ENCODE data around the gene RABGAP1L. TPM values are rescaled to one million over a fixed set of nuclear protein-coding genes. Genes with fewer than 3 reads are reported as not detected.

The RABGAP1L gene
- total RNA-seq, 1 donor from 2014 or later = 83.9 TPM

DNA sequence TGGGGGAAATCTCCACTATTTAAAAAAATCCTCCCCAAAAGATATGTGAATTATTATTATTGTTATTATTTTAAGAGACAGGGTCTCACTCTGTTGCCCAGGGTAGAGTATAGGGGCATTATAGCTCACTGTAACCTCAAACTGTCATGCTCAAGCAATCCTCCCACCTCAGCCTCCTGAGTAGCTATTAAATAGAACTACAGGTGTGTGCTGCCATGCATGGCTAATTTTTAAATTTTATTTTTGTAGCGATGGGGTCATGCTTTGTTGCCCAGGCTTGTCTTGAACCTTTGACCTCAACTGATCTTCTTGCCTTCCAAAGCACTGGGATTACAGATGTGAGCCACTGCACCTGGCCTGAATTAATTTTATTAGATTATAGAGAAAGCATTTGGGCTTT is 116.8 kb downstream of the RABGAP1L start:
- DNase-seq (no peak), ATAC-seq (no peak)
- TF ChIP-seq, protein P1, sequence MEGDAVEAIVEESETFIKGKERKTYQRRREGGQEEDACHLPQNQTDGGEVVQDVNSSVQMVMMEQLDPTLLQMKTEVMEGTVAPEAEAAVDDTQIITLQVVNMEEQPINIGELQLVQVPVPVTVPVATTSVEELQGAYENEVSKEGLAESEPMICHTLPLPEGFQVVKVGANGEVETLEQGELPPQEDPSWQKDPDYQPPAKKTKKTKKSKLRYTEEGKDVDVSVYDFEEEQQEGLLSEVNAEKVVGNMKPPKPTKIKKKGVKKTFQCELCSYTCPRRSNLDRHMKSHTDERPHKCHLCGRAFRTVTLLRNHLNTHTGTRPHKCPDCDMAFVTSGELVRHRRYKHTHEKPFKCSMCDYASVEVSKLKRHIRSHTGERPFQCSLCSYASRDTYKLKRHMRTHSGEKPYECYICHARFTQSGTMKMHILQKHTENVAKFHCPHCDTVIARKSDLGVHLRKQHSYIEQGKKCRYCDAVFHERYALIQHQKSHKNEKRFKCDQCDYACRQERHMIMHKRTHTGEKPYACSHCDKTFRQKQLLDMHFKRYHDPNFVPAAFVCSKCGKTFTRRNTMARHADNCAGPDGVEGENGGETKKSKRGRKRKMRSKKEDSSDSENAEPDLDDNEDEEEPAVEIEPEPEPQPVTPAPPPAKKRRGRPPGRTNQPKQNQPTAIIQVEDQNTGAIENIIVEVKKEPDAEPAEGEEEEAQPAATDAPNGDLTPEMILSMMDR (IDR thresholded peaks at IDR 0.05) = no peak
- Histone ChIP-seq H3K4me1 (no peaks in the 10 kb centered on the region), H3K9me3 (no peaks in the 10 kb centered on the region), H3K27me3 (ENCODE audit: low read depth) (no peaks in the 10 kb centered on the region), H3K27ac (no peak overlapping the region), H3K4me3 (no peak overlapping the region), H3K36me3 (no peaks in the 10 kb centered on the region)
- intact Hi-C loops (cut with DNase I) = no loop called here

DNA sequence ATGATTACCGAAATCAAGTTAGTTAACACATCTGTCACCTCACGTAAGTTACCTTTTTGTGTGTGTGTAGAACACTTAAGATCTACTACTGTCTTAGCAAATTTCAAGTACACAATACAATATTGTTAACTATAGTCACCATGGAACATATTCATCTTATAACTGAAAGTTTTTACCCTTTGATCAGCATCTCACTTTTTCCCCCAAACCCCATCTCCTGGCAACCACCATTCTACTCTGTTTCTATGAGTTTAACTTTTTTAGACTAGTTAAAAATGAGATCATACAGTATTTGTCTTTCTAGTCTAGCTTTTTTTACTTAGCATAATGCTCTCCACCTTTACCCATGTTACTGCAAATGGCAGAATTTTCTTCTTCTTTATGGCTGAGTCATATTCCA is 124.7 kb downstream of the RABGAP1L start:
- TF ChIP-seq, protein P1 (IDR thresholded peaks at IDR 0.05) = no peak
- Histone ChIP-seq H3K27me3 (ENCODE audit: low read depth) (no peaks in the 10 kb centered on the region), H3K36me3 (no peaks in the 10 kb centered on the region), H3K9me3 (peaks cover 3% of the 10 kb centered on the region), H3K27ac (no peak overlapping the region), H3K4me1 (no peaks in the 10 kb centered on the region), H3K4me3 (no peak overlapping the region)
- ATAC-seq (no peak), DNase-seq (no peak)
- intact Hi-C loops (cut with DNase I) = no loop called here

DNA sequence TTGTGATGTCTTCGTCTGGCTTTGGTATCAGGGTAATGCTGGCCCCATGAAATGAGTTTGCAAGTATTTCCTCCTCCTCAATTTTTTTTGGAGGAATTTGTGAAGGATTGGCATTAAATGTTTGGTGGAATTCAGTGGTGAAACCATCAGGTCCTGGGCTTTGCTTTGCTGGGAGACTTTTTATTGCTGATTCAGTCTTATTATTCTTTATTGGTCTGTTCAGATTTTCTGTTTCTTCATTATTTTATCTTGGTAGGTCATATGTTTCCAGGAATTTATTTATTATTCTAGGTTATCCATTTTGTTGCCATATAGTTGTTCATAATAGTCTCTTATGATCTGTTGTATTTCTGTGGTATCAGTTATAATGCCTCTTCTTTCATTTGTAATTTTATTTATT is 126.7 kb downstream of the RABGAP1L start:
- H3K4me3 ChIP-seq = no peak overlapping the region
- no peaks in the 10 kb centered on the region for H3K27me3 ChIP-seq (ENCODE audit: low read depth)
- TF ChIP-seq, protein P1 (IDR thresholded peaks at IDR 0.05) = no peak
- peaks cover 3% of the 10 kb centered on the region for H3K9me3 ChIP-seq
- no peaks in the 10 kb centered on the region for H3K4me1 ChIP-seq
- no peak overlapping the region for H3K27ac ChIP-seq
- intact Hi-C loops (cut with DNase I) = no loop called here
- H3K36me3 ChIP-seq = peaks cover 4% of the 10 kb centered on the region
- ATAC-seq (no peak), DNase-seq (no peak)

DNA sequence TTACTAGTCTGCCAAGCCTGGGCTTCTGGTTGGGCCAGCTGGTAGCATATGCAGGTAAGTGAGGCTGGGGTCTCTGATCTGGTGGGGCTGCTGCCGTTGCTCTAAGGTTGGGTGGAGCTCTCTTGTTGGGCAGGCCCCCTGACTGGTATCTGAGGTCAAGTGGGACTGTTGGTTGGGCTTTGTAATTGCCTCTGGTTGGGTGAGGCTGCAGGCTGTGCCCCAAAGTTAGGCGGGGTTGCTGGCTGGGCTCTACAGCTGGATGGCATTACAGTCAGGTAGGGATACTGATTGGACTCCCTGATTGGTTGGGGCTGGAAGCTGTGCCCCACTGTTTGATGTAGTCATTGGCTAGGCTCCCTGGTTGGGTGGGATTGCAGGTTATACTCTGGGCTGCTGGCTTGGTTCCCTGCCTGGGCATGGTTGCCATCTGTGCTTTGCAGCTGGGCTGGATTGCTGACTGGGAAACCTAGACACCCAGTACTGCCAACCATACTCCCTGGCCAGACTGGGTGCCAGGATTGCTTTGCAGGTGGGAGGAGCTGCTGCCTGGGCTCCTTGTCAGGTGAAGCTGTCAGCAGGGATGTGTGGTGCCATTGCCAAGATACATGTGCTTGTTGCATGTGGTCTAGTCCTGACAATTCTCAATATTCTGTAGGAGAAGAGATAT is 130.5 kb downstream of the RABGAP1L start:
- TF ChIP-seq, protein P1 (IDR thresholded peaks at IDR 0.05) = no peak
- intact Hi-C loops (cut with DNase I) = no loop called here
- DNase-seq (no peak), ATAC-seq (no peak)
- Histone ChIP-seq H3K27ac (no peak overlapping the region), H3K9me3 (peaks cover 3% of the 10 kb centered on the region), H3K4me3 (no peak overlapping the region), H3K36me3 (peaks cover 6% of the 10 kb centered on the region), H3K27me3 (ENCODE audit: low read depth) (no peaks in the 10 kb centered on the region), H3K4me1 (no peaks in the 10 kb centered on the region)

DNA sequence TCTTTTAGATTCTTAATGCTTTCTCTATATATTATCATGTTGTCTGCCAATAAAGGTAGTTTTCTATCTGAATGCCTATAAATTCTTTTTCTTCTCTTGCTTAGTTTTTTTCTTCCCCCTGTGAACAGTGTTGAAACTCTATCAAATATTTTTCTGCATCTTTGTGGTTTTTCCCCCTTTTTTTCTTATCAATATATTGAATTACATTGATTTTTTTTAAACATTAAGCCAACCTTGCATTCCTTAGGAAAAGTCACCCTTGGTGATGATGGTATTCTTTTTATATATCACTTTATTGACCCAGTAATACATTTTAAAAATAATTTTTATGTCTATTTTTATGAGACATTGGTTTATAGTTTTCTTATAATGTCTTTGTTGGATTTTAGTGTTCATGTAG is 131.7 kb downstream of the RABGAP1L start:
- TF ChIP-seq, protein P1 (IDR thresholded peaks at IDR 0.05) = no peak
- DNase-seq (no peak), ATAC-seq (no peak)
- no peaks in the 10 kb centered on the region for H3K4me1 ChIP-seq
- H3K27me3 ChIP-seq (ENCODE audit: low read depth) = no peaks in the 10 kb centered on the region
- H3K36me3 ChIP-seq = peaks cover 6% of the 10 kb centered on the region
- no peak overlapping the region for H3K4me3 ChIP-seq
- H3K9me3 ChIP-seq = peaks cover 3% of the 10 kb centered on the region
- intact Hi-C loops (cut with DNase I) = no loop called here
- no peak overlapping the region for H3K27ac ChIP-seq
